OCI-LY7 (cell line): ENCODE results near the gene SLC30A7.

Source experiments
- EZH2phosphoT487 ChIP-seq: fragments of 200-600 bp; sonication (generic); IDR thresholded peaks from 2 replicates; pipeline ENCODE4 v1.6.1; 2018; ENCODE audit warnings: low read depth, borderline replicate concordance, mild to moderate bottlenecking, mixed run types, antibody characterized with exemption, low read length, moderate library complexity, mixed read lengths
- TF ChIP-seq, protein P1 (sequence below): fragments of 200-600 bp; sonication (generic); conservative IDR thresholded peaks from 2 replicates; pipeline ENCODE4 v1.5.1; 2014; ENCODE audit warnings: mild to moderate bottlenecking, antibody characterized with exemption, low read length, moderate library complexity, mixed read lengths

DNA sequence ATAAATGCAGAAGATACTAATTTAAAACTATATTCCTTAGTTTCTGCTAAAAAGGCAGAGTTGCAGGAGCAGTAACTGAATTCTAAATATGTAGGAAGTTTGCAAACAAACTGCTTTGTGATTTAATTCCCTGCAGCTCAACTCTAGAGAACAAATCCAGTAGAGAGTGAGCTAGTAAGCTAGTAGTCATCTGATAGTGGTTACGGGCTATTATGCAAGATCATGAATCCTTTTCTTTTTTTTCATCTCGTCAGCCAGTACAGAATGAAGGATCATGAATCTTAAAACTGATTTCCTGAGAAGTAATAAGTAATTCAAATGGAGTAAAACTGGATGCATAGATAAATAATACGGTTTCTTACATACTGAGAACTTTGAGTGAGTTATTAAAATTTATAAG lies 126.4 kb downstream of the SLC30A7 start:
- TF ChIP-seq, protein P1, sequence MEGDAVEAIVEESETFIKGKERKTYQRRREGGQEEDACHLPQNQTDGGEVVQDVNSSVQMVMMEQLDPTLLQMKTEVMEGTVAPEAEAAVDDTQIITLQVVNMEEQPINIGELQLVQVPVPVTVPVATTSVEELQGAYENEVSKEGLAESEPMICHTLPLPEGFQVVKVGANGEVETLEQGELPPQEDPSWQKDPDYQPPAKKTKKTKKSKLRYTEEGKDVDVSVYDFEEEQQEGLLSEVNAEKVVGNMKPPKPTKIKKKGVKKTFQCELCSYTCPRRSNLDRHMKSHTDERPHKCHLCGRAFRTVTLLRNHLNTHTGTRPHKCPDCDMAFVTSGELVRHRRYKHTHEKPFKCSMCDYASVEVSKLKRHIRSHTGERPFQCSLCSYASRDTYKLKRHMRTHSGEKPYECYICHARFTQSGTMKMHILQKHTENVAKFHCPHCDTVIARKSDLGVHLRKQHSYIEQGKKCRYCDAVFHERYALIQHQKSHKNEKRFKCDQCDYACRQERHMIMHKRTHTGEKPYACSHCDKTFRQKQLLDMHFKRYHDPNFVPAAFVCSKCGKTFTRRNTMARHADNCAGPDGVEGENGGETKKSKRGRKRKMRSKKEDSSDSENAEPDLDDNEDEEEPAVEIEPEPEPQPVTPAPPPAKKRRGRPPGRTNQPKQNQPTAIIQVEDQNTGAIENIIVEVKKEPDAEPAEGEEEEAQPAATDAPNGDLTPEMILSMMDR = no peak
- no peak for TF ChIP-seq EZH2phosphoT487
